HG03342 (cell line): ENCODE data around the gene ASH1L.
"Not testable (repeated sequence)": the region's sequence is repeated elsewhere in the genome, so short reads cannot be mapped to it uniquely, and the experiment has no call there.

Source experiments
- ATAC-seq: cut with Tn5 transposase; IDR thresholded peaks from one replicate; pipeline ENCODE4 v1.9.1; 2021; ENCODE audit warnings: mild to moderate bottlenecking, moderate library complexity; ENCODE audit not compliant: unreplicated experiment

Gene ASH1L

DNA sequence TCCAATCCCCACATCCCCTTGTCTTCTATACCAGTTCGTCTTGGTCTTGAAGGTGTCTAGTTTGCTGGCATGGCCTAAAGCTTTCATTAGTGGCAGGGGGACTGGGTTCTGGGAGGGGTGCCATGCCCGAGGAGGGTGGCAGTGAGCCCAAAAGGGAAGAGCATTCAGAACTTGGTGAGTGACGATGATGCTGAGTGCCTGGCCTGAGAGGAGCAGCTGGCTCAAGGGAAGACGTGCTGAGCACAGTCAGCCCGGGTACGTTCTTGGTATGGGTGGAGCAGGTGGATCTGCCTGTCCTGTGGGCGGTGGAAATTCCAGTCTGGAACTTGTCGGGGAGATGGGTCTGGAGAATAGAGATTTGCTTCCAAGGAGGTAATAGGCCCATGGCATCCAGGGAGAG is 249.3 kb downstream of the ASH1L start:
- no peak for ATAC-seq

DNA sequence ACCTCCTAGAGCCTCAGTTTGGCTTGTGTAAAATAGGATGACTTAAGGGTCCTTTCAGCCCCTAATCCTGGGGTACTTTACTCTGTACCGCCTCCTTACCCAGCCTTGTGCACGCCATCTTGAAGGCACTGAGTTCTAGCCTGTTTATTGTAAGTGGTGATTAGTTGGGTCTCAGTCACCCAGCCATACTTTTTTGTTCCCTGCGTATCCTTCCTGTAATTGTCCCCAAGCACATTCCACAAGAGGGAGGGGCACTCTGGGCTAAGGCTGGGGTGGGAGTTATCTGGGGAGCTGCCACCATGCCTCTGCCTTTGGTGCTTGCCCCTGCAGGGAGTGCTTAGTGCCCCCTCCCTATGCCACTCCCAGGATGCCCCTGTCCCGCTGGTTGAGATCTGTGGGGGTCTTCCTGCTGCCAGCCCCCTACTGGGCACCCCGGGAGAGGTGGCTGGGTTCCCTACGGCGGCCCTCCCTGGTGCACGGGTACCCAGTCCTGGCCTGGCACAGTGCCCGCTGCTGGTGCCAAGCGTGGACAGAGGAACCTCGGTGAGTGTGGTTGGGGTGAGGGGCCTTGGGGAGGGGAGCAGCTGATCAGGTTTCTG is 253.1 kb downstream of the ASH1L start:
- ATAC-seq, result no peak

DNA sequence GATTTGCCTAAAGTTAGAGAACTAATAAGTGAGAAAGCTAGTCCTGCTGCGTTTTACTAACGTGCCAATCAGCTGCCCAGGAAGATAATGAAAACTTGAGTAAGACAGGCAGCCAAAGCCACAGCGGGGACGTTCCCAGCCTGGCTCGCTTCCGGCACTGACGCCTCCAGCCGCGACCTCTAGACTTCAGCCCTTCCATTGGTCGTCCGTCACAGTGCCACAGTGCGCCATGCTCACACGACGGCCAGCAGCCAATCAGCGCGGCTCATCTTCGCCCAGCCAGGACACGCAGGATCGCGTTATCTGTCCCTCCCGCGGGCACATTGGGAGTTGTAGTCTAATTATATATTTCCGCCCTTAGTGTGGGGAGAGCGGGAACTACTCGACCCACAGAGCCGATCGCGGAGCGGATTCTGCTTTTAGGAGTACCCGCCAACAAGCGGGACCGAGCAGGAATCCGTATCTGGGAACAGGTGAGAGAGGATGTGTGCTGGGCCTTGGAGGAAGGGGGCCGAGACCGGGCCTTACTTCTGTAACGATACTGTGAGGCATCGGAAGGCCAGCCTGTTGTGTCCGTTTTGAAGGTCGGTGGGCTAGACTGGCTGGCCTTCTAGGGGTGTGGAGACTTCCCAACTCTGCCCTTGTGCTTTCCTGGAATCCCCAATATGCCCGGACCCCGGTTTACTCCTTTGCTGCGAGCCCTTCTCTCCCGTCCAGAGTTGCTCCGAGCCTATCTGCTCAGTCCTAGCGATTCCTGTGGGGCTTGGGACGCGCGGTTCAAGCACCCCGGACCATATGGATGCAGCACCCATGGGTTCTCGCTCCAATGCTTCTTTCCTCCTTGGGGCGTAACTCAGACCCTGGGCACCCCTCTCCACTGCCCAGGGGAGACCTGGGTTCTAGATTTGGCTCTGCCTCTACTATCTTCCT is 253.8 kb downstream of the ASH1L start, which contains the start of gene FDPS:
TSS of gene FDPS (plus strand) at position 374 of the 930 bp plus-strand sequence. CDS start 924 bp downstream, outside the sequence.
- ATAC-seq, result peak; percentile 95

DNA sequence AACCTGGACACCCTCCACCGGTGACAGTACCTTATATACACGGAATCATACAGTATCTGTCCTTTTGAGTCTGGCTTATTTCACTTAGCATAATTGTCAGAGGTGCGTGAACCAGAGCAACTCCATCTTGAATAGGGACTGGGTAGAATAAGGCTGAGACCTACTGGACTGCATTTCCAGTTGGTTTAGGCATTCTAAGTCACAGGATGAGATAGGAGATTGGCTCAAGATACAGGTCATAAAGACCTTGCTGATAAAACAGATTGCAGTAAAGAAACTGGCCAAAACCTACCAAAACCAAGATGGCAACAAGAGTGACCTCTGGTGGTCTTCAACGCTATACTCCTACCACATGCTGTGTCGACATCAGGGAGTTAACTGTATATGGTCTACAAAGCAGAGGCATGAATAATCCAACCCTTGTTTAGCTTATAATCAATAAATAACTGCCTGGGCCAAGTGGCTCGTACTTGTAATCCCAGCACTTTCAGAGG is 255.3 kb downstream of the ASH1L start:
- ATAC-seq, result no peak

DNA sequence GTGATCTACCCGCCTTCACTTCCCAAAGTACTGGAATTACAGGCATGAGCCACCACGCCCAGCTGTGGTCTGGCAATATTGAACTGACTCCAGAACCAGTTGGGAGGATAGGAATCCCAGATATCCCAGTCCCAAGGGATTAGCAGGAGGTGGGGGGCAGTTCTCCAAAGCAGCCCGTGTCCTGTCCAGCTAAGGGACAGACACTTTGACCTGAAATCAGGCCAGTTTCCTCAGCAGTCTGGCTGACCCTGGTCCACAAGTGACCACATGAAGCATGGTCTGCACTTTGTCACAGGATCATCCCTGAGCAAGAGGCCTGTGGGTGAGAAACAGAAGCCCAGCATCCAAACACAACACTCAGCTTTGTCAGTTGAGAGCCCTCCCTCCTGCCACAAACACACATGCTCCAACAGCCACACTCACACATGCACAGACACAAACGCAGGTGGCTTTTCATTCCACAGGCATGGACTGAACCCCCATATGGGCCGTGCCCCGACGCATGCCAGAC is 256.7 kb downstream of the ASH1L start:
- no peak for ATAC-seq

DNA sequence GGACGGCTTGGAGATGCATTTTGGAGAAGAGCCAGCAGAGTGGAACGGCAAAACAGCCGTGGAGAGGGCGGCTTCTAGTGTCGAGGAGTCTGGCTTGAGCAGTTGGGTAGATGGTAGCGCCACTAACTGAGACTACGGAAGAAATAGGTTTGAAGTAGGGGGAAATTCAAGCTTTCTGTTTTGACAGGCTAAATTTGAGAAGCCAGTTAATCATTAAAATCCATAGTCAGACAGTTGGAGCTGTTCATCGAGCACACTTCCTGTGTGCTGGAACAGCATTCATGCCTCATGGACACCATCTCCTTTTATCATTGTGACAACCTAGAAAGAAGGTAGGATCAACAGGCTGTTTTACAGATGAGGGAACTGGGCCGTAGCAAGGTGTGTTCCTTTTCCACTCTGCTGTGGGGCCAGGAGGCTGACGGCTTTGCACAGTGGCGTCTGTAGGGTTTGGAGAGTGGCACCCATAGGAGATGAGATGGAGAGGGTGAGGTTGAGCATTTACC is 258.0 kb downstream of the ASH1L start:
- no peak for ATAC-seq

DNA sequence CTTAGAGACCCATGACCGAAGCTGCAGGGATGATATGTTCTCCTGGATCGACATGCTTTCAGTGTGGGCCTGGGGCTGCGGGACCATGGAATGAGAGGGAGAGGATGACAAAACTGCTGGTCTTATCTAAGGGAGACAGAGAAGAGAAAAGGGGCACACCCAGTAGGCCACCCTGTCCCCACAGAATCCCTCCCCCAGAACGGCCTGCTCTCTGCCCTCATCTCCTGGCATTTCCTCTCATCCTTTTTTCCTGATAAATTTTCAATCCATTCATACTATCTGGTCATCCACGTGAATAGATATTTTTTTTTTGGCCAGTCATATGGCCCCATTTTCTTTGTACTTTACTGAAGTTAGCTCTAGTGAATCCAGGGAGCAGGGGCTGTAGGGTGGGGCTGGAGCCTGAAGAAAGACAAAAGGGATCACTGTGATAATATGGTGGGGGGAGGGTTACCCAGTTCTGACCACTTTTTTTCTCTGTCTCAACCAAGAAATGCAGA is 261.2 kb downstream of the ASH1L start, which contains the start of gene PKLR:
TSS of gene PKLR (minus strand) at position 97 of the 500 bp plus-strand sequence. CDS start at position 54, 43 bp downstream.
- no peak for ATAC-seq

DNA sequence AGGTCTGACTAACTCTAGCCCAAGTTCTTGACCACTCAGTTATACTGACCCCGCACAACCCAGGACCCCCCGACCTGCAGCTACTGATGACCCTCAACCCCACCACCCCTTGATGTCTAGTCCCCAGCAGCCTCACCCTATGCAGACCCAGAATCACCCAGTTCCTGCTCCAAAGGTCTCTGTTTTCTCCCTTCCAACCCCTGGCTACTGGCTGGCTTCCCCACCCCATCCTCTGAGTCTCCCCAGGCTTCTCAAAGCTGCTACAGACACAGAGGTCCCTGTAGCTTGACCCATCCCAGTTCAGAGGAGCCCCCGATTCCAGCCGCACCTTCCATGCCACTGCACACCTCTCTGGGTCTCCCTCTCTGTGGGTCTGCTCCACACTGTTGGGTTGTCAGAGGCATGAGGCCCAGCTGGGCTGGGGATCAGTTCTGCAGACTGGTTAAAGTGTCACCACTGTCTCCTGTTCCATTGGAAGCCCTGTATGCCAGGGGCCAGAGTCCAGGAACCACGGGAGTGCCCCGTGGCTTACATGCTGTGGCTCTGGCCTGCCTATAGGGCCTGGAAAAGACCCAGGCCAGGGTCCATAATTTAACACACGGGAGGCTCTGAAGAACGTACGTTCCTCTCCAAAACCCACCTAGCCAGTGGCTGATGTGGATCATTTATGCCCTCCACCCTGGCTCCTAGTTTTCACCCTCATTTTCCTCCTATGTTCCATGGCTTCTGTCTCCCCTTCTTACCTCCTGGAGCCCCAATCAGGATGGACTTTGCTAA is 261.9 kb downstream of the ASH1L start:
- ATAC-seq, result no peak

DNA sequence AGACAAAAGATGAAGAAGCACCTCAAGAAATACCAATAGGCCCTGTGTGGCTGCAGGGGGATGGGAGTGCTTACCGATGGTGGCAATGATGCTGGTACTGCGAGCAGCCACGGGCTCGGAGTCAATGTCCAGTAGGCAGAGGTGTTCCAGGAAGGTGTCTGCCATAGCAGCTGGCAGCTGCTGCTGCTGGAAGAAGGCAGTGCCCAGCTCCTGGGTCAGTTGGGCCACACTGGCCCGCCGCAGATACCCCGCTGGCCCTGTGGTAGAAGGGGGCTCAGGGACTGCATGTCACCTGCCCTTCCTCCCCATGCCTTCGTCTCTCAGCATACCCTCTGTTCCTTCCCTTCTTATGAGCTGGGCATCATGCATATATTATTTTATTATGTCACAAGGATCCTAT is 262.6 kb downstream of the ASH1L start:
- ATAC-seq, result no peak

DNA sequence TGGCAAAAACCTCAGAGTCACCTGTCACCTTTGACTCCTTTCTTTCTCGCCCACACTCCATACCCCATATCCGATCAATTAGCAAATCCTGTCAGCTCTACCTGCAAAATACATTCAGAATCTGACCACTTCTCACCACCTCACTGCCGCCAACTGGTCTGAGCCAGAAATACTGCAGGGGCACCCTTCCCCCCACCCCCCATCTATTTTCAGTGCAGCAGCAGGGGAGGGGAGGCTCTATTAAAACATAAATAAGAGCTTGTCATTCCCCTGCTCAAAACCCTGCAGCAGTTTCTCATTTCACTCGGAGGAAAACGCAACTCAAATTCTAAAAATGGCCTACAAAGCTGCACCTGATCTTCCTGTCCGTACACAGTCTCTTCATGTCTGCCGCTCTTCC is 265.2 kb downstream of the ASH1L start:
- no peak for ATAC-seq

DNA sequence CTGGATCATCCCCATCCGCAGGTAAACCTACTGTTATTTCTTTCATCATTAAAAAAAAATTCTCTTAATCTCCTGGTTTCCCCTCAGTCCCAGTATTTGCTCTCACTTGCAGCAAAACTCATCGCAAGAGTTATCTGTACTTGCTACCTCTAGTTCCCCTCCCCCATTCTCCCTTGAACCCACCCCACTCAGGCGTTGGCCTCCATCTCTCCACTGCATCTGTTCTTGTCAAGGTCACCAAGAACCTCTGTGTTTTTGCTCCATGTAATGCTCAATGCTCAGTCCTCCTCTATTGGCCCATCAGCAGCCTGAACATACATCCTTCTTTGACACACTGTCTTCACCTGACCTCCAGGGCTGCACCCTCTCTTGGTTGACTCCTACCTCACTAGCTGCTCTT is 265.9 kb downstream of the ASH1L start:
- ATAC-seq, result no peak

DNA sequence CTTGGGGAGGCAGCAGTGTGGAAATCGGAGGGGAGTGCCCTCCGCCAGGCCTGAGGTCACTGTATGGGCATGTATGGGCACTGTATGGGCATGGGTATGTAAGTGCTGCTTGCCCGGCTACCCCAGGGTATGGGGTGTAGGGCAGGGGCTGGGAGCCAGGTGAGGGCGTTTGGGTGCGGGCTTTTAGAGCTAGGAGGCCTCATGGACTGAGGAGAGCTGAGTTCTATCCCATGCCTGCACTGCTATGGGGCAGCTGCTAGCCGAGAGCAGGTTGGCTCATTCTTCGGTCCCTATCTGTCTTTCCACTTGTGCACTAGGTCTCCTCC is 266.7 kb downstream of the ASH1L start:
- no peak for ATAC-seq

DNA sequence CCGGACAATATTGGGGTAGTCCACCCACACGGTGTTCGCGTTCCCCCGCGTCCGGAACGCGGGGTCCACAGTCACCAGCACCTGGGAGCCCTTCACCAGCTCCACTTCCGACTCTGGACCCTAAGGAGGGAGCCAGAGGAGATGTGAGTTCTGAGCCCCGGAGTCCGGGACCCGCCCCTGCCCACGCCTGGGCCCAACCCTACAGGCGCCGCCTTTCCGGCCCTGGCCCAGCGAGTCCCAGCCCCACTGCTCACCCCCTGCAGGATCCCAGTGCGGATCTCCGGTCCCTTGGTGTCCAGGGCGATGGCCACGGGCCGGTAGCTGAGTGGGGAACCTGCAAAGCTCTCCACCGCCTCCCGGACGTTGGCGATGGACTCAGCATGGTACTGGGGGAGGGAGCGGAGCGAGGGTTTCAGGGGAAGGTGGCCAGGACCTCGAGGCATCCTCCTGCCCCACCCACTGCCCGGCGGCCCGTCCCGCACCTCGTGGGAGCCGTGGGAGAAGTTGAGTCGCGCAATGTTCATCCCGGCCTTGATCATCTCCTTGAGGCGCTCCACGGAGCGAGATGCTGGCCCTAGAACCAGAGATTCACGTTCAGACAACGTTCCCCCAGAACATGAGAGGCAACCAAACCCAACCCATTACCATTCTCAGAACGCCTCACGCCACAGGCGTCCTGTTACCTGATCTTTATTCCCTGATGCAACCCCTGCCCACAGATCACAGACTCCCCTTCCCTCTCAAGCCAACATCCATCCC is 267.2 kb downstream of the ASH1L start:
- no peak for ATAC-seq

DNA sequence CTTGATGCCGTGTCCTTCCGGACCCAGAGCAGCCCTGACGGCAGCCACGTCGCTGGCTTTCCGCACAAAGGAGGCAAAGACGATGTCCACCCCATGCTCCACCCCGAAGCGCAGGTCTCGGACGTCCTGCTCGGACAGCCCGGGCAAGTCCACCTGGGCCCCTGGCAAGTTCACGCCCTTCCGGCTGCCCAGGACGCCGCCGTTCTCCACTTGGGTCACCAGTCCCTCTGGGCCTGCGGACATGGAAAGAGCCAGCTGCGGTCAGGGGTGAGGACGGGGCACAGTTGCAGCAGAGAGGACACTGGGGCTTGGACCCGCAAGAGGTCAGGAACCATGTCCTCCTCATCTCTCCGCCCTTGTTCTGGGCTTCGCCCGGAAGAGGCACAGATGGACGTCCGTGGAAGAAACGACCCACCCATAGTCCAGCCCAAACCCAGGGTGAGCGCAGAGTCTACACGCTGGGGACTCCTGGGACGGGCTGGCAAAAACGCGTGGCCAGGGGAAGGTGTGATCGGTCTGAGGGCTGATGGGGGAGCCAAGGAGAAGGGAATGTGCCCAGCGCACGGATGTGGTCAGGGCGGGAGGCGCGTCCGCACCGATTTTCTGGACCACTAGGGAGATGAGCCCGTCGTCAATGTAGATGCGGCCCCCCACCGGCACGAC is 268.0 kb downstream of the ASH1L start:
- ATAC-seq, result no peak

DNA sequence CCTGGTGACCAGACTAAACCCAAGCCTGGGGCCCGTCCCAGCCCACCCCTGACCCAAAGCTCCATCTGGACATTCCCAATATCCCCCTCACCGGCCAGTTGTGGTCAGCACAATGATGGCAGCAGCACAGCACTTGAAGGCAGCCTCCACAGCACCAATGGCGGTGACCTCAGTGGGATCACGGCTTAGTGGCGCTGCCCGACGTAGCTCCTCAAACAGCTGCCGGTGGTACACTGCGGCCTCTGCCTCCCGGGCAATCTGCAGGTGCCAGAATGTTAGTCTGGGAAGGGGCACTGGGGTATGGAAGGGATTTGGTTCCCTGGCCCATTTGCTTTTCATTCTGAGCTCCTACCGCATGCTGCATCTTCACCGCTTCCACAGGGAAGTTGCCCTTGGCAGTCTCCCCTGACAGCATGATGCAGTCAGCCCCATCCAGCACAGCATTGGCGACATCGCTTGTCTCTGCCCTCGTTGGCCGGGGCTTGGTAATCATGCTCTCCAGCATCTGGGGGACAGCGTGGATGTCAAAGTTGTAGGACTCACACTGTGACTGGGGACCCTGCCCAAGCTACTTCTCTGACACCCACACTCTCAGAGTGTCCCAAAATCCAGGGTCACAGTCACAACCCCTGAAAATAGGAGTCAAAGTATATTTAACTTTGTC is 269.4 kb downstream of the ASH1L start:
- no peak for ATAC-seq

DNA sequence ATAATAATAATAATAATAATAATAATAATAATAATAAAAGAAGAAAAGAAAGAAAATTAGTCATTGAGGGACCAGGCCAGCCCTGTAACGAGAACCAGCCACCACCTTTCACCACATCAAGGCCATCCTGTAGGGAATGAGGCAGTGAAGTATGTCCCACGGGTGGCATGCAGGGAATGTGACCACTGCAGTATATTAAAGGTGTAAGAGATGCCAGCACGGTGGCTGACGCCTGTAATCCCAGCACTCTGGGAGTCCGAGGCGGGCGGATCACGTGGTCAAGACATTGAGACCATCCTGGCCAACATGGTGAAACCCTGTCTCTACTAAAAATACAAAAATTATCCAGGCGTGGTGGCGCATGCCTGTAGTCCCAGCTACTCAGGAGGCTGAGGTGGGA is 271.6 kb downstream of the ASH1L start:
- ATAC-seq, result not testable (repeated sequence)

DNA sequence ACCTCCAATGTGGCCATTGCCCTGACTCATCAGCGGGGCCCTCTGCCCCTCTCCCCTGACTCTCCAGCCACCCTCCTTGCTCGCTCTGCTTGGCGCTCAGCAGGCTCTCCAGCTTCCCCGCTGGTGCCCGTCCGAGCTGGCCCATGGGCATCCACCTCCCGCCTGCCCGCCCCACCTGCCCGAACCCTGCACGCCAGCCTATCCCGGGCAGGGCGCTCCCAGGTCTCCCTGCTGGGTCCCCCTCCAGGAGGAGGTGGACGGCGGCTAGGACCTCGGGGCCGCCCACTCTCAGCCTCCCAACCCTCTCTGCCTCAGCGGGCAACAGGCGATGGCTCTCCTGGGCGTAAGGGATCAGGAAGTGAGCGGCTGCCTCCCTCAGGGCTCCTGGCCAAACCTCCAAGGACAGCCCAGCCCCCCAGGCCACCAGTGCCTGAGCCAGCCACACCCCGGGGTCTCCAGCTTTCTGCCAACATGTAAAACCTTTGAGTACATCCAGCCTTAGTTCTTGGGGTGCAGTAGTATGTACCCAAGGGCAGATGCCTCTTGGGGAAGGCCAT is 274.5 kb downstream of the ASH1L start:
- no peak for ATAC-seq

DNA sequence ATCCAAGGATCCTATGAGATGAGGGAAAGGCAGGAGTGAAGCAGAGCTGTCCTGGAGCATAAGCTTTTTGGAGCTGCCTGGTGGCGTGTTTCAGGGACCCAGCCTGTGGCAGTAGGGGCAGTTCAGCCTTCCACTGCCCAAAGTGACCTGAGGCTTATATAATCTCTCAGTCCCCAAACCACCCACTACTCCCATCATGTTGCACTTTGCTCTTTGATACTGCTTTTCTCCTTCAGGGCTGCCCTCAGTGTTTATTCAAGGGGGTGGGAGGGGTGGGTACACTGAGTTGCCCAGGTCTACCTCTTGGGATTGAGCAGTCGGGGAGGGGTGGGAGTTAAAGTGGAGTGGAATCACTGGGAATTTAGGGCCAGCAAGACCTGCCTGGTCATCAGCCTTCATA is 276.1 kb downstream of the ASH1L start:
- ATAC-seq, result no peak

DNA sequence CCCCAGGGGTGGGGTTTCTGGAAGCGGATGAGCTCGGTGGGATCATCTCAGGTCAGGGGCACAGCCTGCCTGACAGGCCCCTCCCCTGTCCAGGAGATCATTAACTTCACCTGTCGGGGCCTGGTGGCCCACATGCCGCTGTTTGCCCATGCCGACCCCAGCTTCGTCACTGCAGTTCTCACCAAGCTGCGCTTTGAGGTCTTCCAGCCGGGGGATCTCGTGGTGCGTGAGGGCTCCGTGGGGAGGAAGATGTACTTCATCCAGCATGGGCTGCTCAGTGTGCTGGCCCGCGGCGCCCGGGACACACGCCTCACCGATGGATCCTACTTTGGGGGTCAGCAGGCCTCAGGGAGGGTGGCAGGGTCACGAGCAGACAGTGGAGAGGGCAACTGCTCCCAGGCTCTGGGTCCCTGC is 277.0 kb downstream of the ASH1L start:
- no peak for ATAC-seq
